ENCODE results near the gene TACC3. TPM values are rescaled to one million over a fixed set of nuclear protein-coding genes. Genes with fewer than 3 reads are reported as not detected.

The TACC3 gene
- total RNA-seq, 1 donor from 2014 or later = 15.9 TPM

- Mint-ChIP-seq H3K27ac (ENCODE audit: unreplicated experiment) (peak overlapping the region; percentile 75), H3K9me3 (ENCODE audit: low read depth) (no peaks in the 10 kb centered on the region), H3K4me3 (ENCODE audit: unreplicated experiment) (peak overlapping the region; percentile 81), H3K4me1 (ENCODE audit: low read depth) (peaks cover 41% of the 10 kb centered on the region), H3K36me3 (ENCODE audit: low read depth) (peaks cover 7% of the 10 kb centered on the region), H3K27me3 (ENCODE audit: low read depth) (no peaks in the 10 kb centered on the region)
- no peak for TF ChIP-seq CTCF (IDR thresholded peaks at IDR 0.05)
- peak; percentile 79 for DNase-seq (ENCODE audit: low spot score)
These were observed 587 bp downstream of the TACC3 start for GRCh38 chr4:1721666-1722550.

- peak overlapping the region; percentile 81 for H3K4me3 Mint-ChIP-seq (ENCODE audit: unreplicated experiment)
- H3K9me3 Mint-ChIP-seq (ENCODE audit: low read depth) = no peaks in the 10 kb centered on the region
- peaks cover 6% of the 10 kb centered on the region for H3K36me3 Mint-ChIP-seq (ENCODE audit: low read depth)
- peak; percentile 82 for DNase-seq (ENCODE audit: low spot score)
- peaks cover 48% of the 10 kb centered on the region for H3K4me1 Mint-ChIP-seq (ENCODE audit: low read depth)
- peak; percentile 18 for TF ChIP-seq CTCF (IDR thresholded peaks at IDR 0.05)
- H3K27ac Mint-ChIP-seq (ENCODE audit: unreplicated experiment) = peak overlapping the region; percentile 75
- H3K27me3 Mint-ChIP-seq (ENCODE audit: low read depth) = no peaks in the 10 kb centered on the region
These were observed 1.3 kb downstream of the TACC3 start for GRCh38 chr4:1722551-1723118.

GRCh38 chr4:1723131-1723801 is 1.9 kb downstream of the TACC3 start:
- peak overlapping the region; percentile 36 for H3K27ac Mint-ChIP-seq (ENCODE audit: unreplicated experiment)
- TF ChIP-seq CTCF (IDR thresholded peaks at IDR 0.05) = no peak
- no peaks in the 10 kb centered on the region for H3K9me3 Mint-ChIP-seq (ENCODE audit: low read depth)
- H3K4me3 Mint-ChIP-seq (ENCODE audit: unreplicated experiment) = peak overlapping the region; percentile 81
- H3K4me1 Mint-ChIP-seq (ENCODE audit: low read depth) = peaks cover 49% of the 10 kb centered on the region
- peak; percentile 51 for DNase-seq (ENCODE audit: low spot score)
- peaks cover 7% of the 10 kb centered on the region for H3K36me3 Mint-ChIP-seq (ENCODE audit: low read depth)
- H3K27me3 Mint-ChIP-seq (ENCODE audit: low read depth) = no peaks in the 10 kb centered on the region

GRCh38 chr4:1725521-1725920 is 4.2 kb downstream of the TACC3 start:
- DNase-seq (ENCODE audit: low spot score) = peak; percentile 62
- Mint-ChIP-seq H3K36me3 (ENCODE audit: low read depth) (peaks cover 7% of the 10 kb centered on the region), H3K9me3 (ENCODE audit: low read depth) (no peaks in the 10 kb centered on the region), H3K4me3 (ENCODE audit: unreplicated experiment) (no peak overlapping the region), H3K27me3 (ENCODE audit: low read depth) (no peaks in the 10 kb centered on the region), H3K4me1 (ENCODE audit: low read depth) (peaks cover 42% of the 10 kb centered on the region), H3K27ac (ENCODE audit: unreplicated experiment) (no peak overlapping the region)
- no peak for TF ChIP-seq CTCF (IDR thresholded peaks at IDR 0.05)
